ENCODE data around the gene FAM234A. TPM values are rescaled to one million over a fixed set of nuclear protein-coding genes. Genes with fewer than 3 reads are reported as not detected.

The FAM234A gene
- total RNA-seq, 6 experiments from 2014 or later, result 83.6 to 113 (median 87.7) TPM

DNA sequence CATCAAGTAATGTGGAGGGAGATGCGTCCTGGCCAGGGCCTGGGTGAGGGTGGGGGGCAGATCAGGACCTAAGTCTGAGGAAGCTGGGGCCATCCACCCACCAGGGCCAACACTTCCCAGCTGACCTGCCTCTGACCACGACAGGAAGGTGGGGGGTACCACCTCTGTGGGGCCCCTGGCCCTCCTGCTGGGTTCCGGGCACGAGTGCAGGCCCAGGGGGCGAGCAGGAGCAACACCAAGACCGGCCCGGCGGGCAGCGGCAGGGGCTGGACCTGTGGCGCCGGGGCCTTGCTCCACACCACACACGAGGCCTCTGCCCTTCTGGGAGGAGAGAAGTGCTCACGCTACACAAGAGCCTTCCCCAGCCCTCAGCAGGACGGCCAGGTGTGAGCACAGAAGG is 61.7 kb downstream of the FAM234A start:
- Mint-ChIP-seq H3K9me3 (no peaks in the 10 kb centered on the region), H3K27me3 (ENCODE audit: insufficient read depth) (no peaks in the 10 kb centered on the region; the same call in none of the 2 replicates), H3K36me3 (ENCODE audit: low read depth) (no peaks in the 10 kb centered on the region; the same call in 1 of the 2 replicates), H3K4me3 (no peak overlapping the region), H3K27ac (no peak overlapping the region), H3K4me1 (ENCODE audit: low read depth) (no peaks in the 10 kb centered on the region)
- TF ChIP-seq, protein P1, sequence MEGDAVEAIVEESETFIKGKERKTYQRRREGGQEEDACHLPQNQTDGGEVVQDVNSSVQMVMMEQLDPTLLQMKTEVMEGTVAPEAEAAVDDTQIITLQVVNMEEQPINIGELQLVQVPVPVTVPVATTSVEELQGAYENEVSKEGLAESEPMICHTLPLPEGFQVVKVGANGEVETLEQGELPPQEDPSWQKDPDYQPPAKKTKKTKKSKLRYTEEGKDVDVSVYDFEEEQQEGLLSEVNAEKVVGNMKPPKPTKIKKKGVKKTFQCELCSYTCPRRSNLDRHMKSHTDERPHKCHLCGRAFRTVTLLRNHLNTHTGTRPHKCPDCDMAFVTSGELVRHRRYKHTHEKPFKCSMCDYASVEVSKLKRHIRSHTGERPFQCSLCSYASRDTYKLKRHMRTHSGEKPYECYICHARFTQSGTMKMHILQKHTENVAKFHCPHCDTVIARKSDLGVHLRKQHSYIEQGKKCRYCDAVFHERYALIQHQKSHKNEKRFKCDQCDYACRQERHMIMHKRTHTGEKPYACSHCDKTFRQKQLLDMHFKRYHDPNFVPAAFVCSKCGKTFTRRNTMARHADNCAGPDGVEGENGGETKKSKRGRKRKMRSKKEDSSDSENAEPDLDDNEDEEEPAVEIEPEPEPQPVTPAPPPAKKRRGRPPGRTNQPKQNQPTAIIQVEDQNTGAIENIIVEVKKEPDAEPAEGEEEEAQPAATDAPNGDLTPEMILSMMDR (IDR thresholded peaks at IDR 0.05), result no peak
- no peak for DNase-seq

DNA sequence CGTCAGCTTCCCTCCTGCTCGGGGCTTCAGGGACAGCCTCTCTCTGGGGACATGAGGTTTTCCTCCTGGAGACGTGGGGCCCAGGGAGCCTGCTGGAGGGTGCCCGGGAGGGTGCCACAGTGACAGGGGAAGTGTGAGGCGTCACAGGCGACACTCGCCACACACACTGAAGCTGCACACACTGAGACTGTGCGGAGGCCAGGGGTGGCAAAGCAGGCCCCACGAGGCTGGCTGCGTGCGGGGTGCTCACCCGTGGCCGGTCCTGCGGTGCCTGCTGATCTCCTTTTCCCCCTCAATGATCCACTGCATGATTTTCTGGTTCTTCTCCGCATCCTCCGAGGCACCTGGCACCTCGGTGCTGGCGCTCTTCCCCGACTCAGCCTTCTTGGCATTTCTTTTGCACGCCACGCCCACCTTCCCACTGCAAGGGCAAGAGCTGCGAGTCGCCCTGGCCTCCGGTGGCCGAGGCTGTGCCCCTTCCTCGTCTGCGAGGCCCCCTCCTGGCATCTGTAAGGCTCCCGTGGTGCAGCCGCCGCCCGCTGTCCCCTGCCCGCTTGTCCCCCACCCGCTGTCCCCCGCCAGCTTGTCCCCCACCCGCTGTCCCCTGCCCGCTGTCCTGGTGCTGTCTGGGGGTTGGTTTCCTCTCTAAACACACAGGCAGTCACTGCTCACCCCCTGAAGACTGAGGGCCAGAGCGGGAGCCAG is 62.3 kb downstream of the FAM234A start:
- H3K27ac Mint-ChIP-seq, result no peak overlapping the region
- no peak overlapping the region for H3K4me3 Mint-ChIP-seq
- DNase-seq, result no peak
- no peaks in the 10 kb centered on the region for H3K4me1 Mint-ChIP-seq (ENCODE audit: low read depth)
- H3K36me3 Mint-ChIP-seq (ENCODE audit: low read depth), result no peaks in the 10 kb centered on the region; the same call in 1 of the 2 replicates
- H3K9me3 Mint-ChIP-seq, result no peaks in the 10 kb centered on the region
- TF ChIP-seq, protein P1 (IDR thresholded peaks at IDR 0.05), result no peak
- no peaks in the 10 kb centered on the region; the same call in none of the 2 replicates for H3K27me3 Mint-ChIP-seq (ENCODE audit: insufficient read depth)

DNA sequence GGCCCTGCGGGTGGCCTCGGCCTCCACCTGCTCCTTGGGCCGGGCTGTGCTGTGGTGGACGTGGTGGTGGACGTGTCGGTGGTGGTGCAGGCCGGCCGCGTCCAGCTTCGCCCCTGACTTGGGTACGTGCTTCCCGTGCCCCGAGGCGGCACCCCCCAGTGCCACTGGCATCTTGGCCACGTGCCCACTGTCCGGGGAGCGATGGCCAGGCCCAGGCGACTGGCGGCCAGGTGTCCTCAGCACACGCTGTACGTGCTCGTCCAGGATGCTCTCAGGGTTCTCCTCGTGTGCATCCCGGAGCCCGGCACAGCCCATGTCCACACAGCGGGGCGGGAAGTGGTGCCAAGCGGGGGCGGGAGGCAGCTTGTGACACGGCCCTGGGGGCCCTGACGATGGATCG is 63.2 kb downstream of the FAM234A start:
- DNase-seq, result no peak
- no peaks in the 10 kb centered on the region for H3K4me1 Mint-ChIP-seq (ENCODE audit: low read depth)
- no peaks in the 10 kb centered on the region for H3K36me3 Mint-ChIP-seq (ENCODE audit: low read depth)
- TF ChIP-seq, protein P1 (IDR thresholded peaks at IDR 0.05), result no peak
- no peak overlapping the region for H3K4me3 Mint-ChIP-seq
- H3K9me3 Mint-ChIP-seq, result no peaks in the 10 kb centered on the region
- H3K27ac Mint-ChIP-seq, result no peak overlapping the region
- no peaks in the 10 kb centered on the region; the same call in none of the 2 replicates for H3K27me3 Mint-ChIP-seq (ENCODE audit: insufficient read depth)

DNA sequence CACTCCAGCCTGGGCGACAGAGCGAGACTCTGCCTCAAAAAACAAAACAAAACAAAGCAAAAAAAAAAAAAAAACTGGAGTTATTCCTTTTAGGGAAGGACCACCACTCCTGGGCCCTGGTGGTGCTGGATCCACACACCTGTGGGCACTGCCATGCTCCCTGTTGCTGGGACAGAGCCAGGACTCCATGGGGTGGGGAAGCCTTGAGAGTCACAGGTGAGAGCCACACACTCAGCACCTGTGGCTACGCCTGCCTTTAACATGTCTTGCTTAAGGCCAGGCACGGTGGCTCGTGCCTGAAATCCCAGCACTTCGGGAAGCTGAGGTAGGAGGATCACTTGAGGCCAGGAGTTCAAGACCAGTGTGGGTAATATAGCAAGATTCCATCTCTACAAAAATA is 66.6 kb downstream of the FAM234A start:
- TF ChIP-seq, protein P1 (IDR thresholded peaks at IDR 0.05), result no peak
- no peaks in the 10 kb centered on the region for H3K36me3 Mint-ChIP-seq (ENCODE audit: low read depth)
- H3K27me3 Mint-ChIP-seq (ENCODE audit: insufficient read depth), result no peaks in the 10 kb centered on the region; the same call in none of the 2 replicates
- H3K27ac Mint-ChIP-seq, result no peak overlapping the region
- no peak overlapping the region for H3K4me3 Mint-ChIP-seq
- H3K9me3 Mint-ChIP-seq, result no peaks in the 10 kb centered on the region
- no peaks in the 10 kb centered on the region for H3K4me1 Mint-ChIP-seq (ENCODE audit: low read depth)
- DNase-seq, result no peak

DNA sequence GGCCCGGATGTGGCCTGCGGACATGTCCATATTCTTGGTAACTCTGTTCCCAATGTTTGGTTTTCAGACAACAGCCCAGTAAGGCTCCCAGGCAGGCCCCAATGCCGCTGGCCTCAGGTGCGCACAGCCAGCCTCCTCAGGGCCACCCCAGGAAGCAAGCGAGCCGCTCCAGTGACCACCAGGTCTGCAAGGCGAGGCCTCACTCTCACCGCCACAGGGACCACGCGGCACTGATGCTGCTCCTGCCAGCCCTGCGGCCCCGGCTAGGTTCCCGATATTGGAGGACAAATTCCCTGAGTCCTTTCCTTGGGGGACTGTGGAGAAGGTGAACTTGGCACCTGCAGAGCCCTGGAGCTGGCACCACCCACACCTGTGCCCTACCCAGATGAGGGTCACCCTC is 67.3 kb downstream of the FAM234A start:
- Mint-ChIP-seq H3K4me3 (no peak overlapping the region), H3K36me3 (ENCODE audit: low read depth) (no peaks in the 10 kb centered on the region), H3K9me3 (no peaks in the 10 kb centered on the region), H3K27ac (no peak overlapping the region), H3K27me3 (ENCODE audit: insufficient read depth) (no peaks in the 10 kb centered on the region; the same call in none of the 2 replicates), H3K4me1 (ENCODE audit: low read depth) (no peaks in the 10 kb centered on the region)
- no peak for DNase-seq
- TF ChIP-seq, protein P1 (IDR thresholded peaks at IDR 0.05), result no peak
